GM21737 (cell line): ENCODE results near the gene CDADC1.

Source experiments
- ATAC-seq: cut with Tn5 transposase; IDR thresholded peaks from one replicate; pipeline ENCODE4 v1.9.1; 2021; ENCODE audit warnings: mild to moderate bottlenecking, moderate library complexity; ENCODE audit not compliant: unreplicated experiment

The CDADC1 gene

GRCh38 chr13:49247643-49248621 lies at the start of gene CDADC1:
TSS of gene CDADC1 (plus strand) at chr13:49247925. CDS start at chr13:49248038, 113 bp downstream.
- peak; percentile 97 for ATAC-seq

GRCh38 chr13:49206641-49207040 lies 41.1 kb upstream of the CDADC1 start:
- ATAC-seq = no peak

GRCh38 chr13:49208619-49209018 lies 39.1 kb upstream of the CDADC1 start:
- ATAC-seq = no peak

GRCh38 chr13:49210114-49210513 lies 37.6 kb upstream of the CDADC1 start:
- ATAC-seq = no peak

GRCh38 chr13:49210669-49211068 lies 37.1 kb upstream of the CDADC1 start:
- ATAC-seq = no peak

- ATAC-seq = no peak
Measured at GRCh38 chr13:49213539-49213938, 34.2 kb upstream of the CDADC1 start.

GRCh38 chr13:49213997-49214916 lies 33.5 kb upstream of the CDADC1 start:
- no peak for ATAC-seq

GRCh38 chr13:49214917-49215376 lies 32.8 kb upstream of the CDADC1 start:
- no peak for ATAC-seq

- ATAC-seq = no peak
Measured at GRCh38 chr13:49216334-49216733, 31.4 kb upstream of the CDADC1 start.

- ATAC-seq = no peak
Measured at GRCh38 chr13:49217962-49218492, 29.7 kb upstream of the CDADC1 start.

- ATAC-seq = no peak
Measured at GRCh38 chr13:49218493-49219051, 29.2 kb upstream of the CDADC1 start.

- no peak for ATAC-seq
Measured at GRCh38 chr13:49219647-49220035, 28.1 kb upstream of the CDADC1 start.

GRCh38 chr13:49220036-49220855 lies 27.5 kb upstream of the CDADC1 start, which contains the start of gene MLNR:
TSS of gene MLNR (plus strand) at chr13:49220338. CDS start at chr13:49220338, 0 bp downstream.
- no peak for ATAC-seq

GRCh38 chr13:49220856-49221589 lies 26.7 kb upstream of the CDADC1 start:
- ATAC-seq = no peak

GRCh38 chr13:49221590-49221965 lies 26.1 kb upstream of the CDADC1 start:
- no peak for ATAC-seq

- ATAC-seq = no peak
Measured at GRCh38 chr13:49225223-49226042, 22.3 kb upstream of the CDADC1 start.

GRCh38 chr13:49226613-49227012 lies 21.1 kb upstream of the CDADC1 start:
- ATAC-seq = no peak

- ATAC-seq = no peak
Measured at GRCh38 chr13:49234741-49235140, 13.0 kb upstream of the CDADC1 start.
